ENCODE results near the gene ZNF431. TPM values are rescaled to one million over a fixed set of nuclear protein-coding genes. Genes with fewer than 3 reads are reported as not detected.
A peak's percentile ranks its signal among the peaks of the same experiment; 100 is the strongest.
"Not testable (repeated sequence)": the region's sequence is repeated elsewhere in the genome, so short reads cannot be mapped to it uniquely, and the experiment has no call there.

Gene ZNF431
- polyA plus RNA-seq, 1 donor = 37.5 TPM

DNA sequence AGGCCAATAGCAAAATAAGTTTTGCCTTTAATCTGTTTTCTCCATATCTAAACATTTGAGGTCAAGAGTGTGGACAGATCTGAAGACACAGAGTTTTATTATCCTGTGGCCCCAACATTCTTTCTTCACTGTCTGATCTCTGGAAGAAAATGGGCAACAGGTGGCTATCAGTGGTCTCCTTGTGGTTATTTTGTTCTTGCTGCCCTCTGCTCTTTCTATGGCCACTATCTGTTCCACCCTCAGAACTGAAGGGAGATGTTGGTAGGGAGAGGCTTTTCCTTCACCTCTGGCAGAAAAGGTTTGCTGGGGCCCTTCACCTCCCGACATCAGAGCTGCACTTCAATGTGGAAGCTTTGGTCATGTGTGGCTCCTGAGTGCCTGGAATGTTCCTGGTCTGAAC is 834 bp upstream of the ZNF431 start:
- not testable (repeated sequence) for DNase-seq

DNA sequence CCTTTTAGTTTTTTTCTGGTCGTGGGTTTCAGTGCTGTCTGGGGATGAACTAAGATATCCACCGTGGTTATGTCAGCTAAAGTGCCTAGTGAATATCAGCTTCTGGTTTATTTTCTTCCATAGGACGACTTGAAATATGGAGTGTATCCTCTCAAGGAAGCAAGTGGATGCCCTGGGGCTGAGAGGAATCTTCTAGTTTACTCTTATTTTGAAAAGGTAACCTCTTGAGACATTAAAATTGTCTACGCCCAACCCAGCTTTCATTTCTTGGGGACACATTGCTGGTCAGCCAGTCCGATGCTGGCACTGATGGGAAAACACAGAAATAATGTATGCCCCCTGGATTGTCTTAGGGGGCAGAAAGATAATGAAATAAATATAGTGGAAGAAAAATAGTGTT is 1.6 kb downstream of the ZNF431 start:
- no peak for DNase-seq

DNA sequence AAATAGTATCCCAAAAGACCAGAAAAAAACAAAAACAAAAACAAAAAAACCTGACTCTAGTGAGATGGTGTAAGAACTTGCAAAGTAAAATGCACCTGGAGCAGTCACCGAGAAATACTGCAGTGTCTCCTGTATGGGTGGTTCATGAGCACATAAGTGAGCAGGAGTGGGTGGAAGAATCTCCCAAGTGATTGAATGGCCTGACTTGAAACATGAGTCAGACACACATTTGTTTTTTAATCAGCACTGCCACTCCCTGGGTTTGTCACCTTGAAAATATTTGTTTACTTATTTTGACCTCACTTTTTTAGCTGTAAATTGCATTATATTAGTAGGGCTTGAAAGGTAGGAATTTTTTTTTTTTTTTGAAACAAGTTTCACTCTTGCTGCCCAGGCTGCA is 2.0 kb downstream of the ZNF431 start:
- DNase-seq = no peak

- no peak for DNase-seq
Observed at GRCh38 chr19:21147540-21147939, 5.7 kb downstream of the ZNF431 start.

GRCh38 chr19:21148681-21149080 is 6.8 kb downstream of the ZNF431 start:
- DNase-seq = no peak

GRCh38 chr19:21149877-21150276 is 8.0 kb downstream of the ZNF431 start:
- DNase-seq = no peak

DNA sequence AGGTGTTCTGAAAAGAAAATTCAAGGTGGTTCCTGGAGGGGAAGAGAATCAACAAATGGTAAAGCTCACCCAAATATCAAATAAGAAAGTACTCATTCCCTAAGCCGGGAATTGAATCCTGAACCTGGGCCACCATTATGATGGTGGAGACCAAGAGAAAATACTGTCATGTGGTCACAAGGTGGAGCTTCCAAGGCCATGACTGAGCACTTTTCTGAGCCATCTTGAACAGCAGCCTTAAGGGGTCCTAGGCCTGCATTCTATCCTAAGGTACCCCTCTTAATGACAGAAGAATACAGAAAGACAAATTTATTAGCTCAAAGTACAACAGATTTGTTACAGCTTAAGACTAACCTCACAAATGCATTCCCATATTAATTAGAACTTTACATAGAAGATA is 9.6 kb downstream of the ZNF431 start:
- DNase-seq = no peak

DNA sequence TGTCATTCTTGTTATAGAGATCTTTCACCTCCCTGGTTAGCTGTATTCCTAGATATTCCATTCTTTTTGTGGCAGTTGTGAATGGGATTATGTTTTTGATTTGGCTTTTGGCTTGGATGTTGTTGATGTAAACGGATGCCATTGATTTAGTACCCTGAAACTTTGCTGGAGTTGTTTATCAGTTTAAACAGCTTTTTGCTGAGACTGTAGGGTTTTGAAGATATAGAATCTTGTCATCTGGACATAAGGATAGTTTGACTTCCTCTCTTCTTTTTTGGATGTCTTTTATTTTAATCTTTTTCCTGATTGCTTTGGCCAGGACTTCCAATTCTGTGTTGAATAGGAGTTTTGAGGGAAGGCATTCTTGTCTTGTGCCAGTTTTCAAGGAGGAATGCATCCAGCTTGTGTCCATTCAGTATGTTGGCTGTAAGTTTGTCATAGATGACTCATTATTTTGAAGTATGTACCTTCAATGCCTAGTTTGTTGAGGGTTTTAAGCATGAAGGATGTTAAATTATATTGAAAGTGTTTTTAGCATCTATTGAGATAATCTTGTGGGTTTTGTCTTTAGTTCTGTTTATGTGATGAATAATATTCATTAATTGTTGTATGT is 16.8 kb downstream of the ZNF431 start:
- no peak for DNase-seq

- no peak for DNase-seq
Observed at GRCh38 chr19:21164541-21164940, 22.7 kb downstream of the ZNF431 start.

GRCh38 chr19:21166436-21166835 is 24.6 kb downstream of the ZNF431 start:
- no peak for DNase-seq

DNA sequence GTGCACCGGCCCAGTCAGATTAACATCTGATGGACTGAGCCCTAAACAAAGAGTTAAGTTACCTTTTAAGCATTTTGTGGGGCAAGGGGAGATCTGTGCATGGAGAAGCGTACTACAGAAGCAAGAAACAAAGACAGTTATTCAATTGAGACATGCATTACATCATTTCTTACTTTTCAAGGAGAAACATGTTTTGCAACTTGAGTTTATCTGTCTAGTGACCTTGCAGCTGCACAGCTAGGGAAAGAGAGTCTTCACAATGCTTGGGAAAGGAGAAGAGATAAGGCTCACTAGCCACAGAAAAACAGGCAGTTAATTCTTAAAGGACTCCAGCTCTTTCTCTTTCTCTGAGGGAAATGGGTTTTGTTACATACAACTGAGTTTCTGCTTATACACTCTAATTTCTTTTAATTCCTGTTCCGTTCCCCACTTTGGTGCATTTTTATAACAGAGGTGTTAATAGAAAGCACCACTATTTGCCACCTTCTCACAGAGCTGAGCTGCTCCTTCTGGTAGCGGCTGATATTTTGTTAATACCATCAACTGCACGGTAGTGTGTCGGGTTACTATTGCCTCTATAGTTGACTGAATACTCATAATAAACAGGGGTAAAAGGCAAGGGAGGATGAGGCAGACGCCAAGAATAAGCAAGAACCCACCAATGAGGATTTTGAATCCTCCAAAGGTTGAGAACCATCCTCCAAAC is 55.9 kb downstream of the ZNF431 start:
- no peak for DNase-seq

GRCh38 chr19:21202865-21203494 is 61.1 kb downstream of the ZNF431 start:
- peak; percentile 57 for DNase-seq

DNA sequence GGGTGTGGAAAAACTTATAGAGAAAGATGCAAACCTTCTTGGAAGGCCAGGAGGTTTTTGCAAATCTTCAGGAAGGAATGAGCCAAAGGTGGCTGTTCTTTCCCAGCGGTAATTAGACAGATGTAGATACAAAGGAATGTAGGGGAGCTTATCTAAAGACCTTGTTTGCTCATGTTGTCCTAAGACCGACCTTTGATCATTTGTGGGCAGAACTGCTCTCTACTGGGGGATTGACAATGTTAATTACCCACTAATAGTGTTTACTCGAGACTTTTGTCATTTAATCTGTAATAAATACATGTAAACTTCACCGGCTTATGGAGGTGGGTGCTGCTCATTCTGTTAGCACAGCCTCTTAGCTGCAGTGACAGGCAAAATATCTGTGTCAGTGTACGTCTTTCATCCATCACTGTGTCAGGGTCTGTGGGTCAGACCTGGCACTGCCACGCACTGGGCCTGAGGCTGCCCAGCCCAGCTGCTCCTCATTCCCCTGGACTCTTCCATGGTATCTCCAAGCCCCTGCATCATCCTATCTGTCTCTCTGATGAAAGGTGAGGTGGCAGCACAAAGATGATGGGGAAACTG is 68.3 kb downstream of the ZNF431 start:
- DNase-seq = no peak

- DNase-seq = no peak
Observed at GRCh38 chr19:21221693-21222092, 79.9 kb downstream of the ZNF431 start.

DNA sequence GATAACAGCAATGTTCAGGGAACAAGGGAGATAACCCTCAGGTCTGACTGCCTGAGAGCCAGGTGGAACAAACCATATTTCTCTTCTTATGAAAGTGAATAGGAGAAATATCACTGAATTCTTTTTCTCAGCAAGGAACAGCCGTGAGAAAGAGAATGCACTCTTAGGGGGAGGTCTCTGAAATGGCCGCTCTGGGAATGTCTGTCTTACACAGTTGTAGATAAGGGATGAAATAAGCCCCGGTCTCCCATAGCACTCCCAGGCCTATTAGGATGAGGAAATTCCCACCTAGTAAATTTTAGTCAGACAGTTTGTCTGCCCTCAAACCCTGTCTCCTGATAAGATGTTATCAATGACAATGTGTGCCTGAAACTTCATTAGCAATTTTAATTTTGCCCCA is 88.1 kb downstream of the ZNF431 start:
- DNase-seq = not testable (repeated sequence)

DNA sequence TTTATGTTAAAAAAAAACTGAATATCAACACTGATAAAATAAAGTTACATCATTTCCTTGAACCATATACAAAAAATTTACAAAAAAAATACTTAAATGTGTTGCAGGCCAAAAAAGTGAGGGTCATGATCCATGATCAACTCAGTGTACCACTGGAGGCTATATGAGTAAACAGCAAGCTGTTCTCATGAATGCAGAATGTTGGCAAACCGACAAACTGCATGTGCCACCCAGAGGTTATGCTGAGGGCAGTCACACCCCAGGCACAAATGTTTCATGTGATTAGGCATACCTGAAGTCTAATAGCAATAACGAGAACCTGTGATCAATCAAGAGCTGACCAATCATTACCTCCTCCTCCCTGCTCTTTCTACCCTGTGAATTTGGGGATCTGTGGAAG is 91.9 kb downstream of the ZNF431 start:
- DNase-seq = no peak

- not testable (repeated sequence) for DNase-seq
Observed at GRCh38 chr19:21236751-21237150, 94.9 kb downstream of the ZNF431 start.

GRCh38 chr19:21238670-21239069 is 96.8 kb downstream of the ZNF431 start:
- DNase-seq = no peak

Other genes with a start within 250 kb of the ZNF431 start
- 26.1 TPM for gene ZNF85, start 218.8 kb upstream of the ZNF431 start, polyA plus RNA-seq (ENCODE audit: insufficient read length)
- 13.4 TPM for gene ZNF430, start 121.4 kb upstream of the ZNF431 start, polyA plus RNA-seq (ENCODE audit: insufficient read length)
- 29.9 TPM for gene ZNF714, start 59.8 kb upstream of the ZNF431 start, polyA plus RNA-seq (ENCODE audit: insufficient read length)
- gene ZNF708, start 187.4 kb downstream of the ZNF431 start, polyA plus RNA-seq (ENCODE audit: insufficient read length) = 26.2 TPM
- gene ZNF738, start 217.0 kb downstream of the ZNF431 start, polyA plus RNA-seq (ENCODE audit: insufficient read length) = 54.2 TPM

All from left kidney (tissue), 2 donors.